A549 (cell line): ENCODE results near the gene C14orf132.

Experiments
- CBX2 ChIP-seq: fragments of 200-600 bp; sonication (generic); IDR thresholded peaks from 2 replicates; pipeline ENCODE4 v1.6.1; 2016; ENCODE audit warnings: low read depth, mild to moderate bottlenecking, borderline replicate concordance
- CHD2 ChIP-seq: fragments of 150-350 bp; IDR thresholded peaks from 2 replicates; pipeline ENCODE4 v1.6.1; 2014; ENCODE audit warnings: low read length; ENCODE audit not compliant: partially characterized antibody
- EP300 ChIP-seq, 2 experiments: fragments of >200 bp; sonication (Bioruptor Twin); formaldehyde crosslinking; IDR thresholded peaks; 2 replicates in 1 of 2; 3 replicates in 1 of 2; pipeline ENCODE4 v1.6.1; 2016 to 2017
- HOXA7 ChIP-seq: fragments of 250-450 bp; sonication (Bioruptor Pico); IDR thresholded peaks from 2 replicates; pipeline ENCODE4 v1.5.0; 2020; ENCODE audit warnings: mild to moderate bottlenecking, moderate library complexity
- JUN ChIP-seq, 2 experiments: fragments of >200 bp; sonication (Bioruptor Twin); formaldehyde crosslinking; IDR thresholded peaks; 2 replicates in 1 of 2; 3 replicates in 1 of 2; pipeline ENCODE4 v1.6.1; 2016 to 2017
- KDM5A ChIP-seq: fragments of 200-600 bp; sonication (generic); IDR thresholded peaks from 2 replicates; pipeline ENCODE4 v1.6.1; 2016; ENCODE audit warnings: antibody characterized with exemption, mild to moderate bottlenecking
- POLR2A ChIP-seq: IDR thresholded peaks from 2 replicates; pipeline ENCODE4 v1.6.1; 2012; ENCODE audit warnings: mild to moderate bottlenecking, low read length
- RFX5 ChIP-seq: fragments of 450-650 bp; IDR thresholded peaks from 2 replicates; pipeline ENCODE4 v1.7.1; 2014; ENCODE audit warnings: antibody characterized with exemption, mild to moderate bottlenecking, moderate library complexity
- SREBF2 ChIP-seq: fragments of 450-650 bp; IDR thresholded peaks from 2 replicates; pipeline ENCODE4 v1.6.1; 2014; ENCODE audit warnings: mild to moderate bottlenecking, moderate library complexity
- TF ChIP-seq, protein P1 (sequence below): fragments of >200 bp; sonication (Bioruptor Twin); formaldehyde crosslinking; IDR thresholded peaks from 3 replicates; pipeline ENCODE4 v1.5.1; 2016
- TF ChIP-seq, protein P2 (sequence below): fragments of >200 bp; sonication (Bioruptor Twin); formaldehyde crosslinking; IDR thresholded peaks from 3 replicates; pipeline ENCODE4 v1.6.1; 2016

DNA sequence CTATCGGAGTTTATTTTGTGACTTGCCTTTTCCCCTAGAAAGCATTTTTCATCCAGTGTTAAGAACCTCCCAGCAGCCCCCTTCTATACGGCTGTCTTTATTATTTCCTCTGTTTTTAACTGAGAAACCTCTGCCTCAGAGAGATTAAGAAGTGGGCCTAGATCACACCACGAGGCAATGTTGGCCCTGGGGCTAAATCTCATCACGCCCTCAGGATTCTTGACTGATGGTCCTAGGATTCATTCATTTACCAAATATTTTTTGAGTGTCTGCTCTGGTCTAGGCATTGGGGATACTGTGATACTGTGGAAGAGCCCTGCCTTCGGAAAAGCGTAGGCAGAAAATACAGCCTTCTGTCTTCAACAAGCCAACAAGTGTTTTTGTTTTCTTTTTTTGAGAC is 42.1 kb downstream of the C14orf132 start:
- TF ChIP-seq, protein P1, sequence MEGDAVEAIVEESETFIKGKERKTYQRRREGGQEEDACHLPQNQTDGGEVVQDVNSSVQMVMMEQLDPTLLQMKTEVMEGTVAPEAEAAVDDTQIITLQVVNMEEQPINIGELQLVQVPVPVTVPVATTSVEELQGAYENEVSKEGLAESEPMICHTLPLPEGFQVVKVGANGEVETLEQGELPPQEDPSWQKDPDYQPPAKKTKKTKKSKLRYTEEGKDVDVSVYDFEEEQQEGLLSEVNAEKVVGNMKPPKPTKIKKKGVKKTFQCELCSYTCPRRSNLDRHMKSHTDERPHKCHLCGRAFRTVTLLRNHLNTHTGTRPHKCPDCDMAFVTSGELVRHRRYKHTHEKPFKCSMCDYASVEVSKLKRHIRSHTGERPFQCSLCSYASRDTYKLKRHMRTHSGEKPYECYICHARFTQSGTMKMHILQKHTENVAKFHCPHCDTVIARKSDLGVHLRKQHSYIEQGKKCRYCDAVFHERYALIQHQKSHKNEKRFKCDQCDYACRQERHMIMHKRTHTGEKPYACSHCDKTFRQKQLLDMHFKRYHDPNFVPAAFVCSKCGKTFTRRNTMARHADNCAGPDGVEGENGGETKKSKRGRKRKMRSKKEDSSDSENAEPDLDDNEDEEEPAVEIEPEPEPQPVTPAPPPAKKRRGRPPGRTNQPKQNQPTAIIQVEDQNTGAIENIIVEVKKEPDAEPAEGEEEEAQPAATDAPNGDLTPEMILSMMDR: no peak
- TF ChIP-seq SREBF2 (no peak), JUN (IDR thresholded peaks at IDR 0.05) (no peak), POLR2A (no peak), EP300 (IDR thresholded peaks at IDR 0.05) (no peak), RFX5 (no peak), CHD2 (no peak), HOXA7 (CRISPR knock-in tag) (no peak), KDM5A (no peak), CBX2 (no peak)
- TF ChIP-seq, protein P2, sequence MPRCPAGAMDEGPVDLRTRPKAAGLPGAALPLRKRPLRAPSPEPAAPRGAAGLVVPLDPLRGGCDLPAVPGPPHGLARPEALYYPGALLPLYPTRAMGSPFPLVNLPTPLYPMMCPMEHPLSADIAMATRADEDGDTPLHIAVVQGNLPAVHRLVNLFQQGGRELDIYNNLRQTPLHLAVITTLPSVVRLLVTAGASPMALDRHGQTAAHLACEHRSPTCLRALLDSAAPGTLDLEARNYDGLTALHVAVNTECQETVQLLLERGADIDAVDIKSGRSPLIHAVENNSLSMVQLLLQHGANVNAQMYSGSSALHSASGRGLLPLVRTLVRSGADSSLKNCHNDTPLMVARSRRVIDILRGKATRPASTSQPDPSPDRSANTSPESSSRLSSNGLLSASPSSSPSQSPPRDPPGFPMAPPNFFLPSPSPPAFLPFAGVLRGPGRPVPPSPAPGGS: no peak
